Dendritic cell treated with granulocyte-macrophage colony-stimulating factor and Interleukin-4, amounts not matched to agents 40 ng/mL and 50 ng/mL, for 4 days (primary cell): Measurements from ENCODE around the gene ARID1A.

Experiments
- H3K27ac Mint-ChIP-seq: one replicate; pipeline ENCODE4 v1.8.0; 2022; ENCODE audit warnings: mild to moderate bottlenecking, mixed read lengths
- H3K27me3 Mint-ChIP-seq: one replicate; pipeline ENCODE4 v1.8.0; 2022; ENCODE audit warnings: mild to moderate bottlenecking, mixed read lengths
- H3K36me3 Mint-ChIP-seq: one replicate; pipeline ENCODE4 v1.8.0; 2022; ENCODE audit warnings: low read depth, mixed read lengths
- H3K4me1 Mint-ChIP-seq: one replicate; pipeline ENCODE4 v1.8.0; 2022; ENCODE audit warnings: low read depth, mixed read lengths
- H3K4me3 Mint-ChIP-seq: one replicate; pipeline ENCODE4 v1.8.0; 2022; ENCODE audit warnings: mild to moderate bottlenecking, moderate library complexity, mixed read lengths
- H3K9me3 Mint-ChIP-seq: one replicate; pipeline ENCODE4 v1.8.0; 2022; ENCODE audit warnings: mixed read lengths
- intact Hi-C: fragments of 100-400 bp; cut with micrococcal nuclease; formaldehyde crosslinking; loops from one replicate; pipeline ENCODE4 v1.15.0; 2022

Gene ARID1A

DNA sequence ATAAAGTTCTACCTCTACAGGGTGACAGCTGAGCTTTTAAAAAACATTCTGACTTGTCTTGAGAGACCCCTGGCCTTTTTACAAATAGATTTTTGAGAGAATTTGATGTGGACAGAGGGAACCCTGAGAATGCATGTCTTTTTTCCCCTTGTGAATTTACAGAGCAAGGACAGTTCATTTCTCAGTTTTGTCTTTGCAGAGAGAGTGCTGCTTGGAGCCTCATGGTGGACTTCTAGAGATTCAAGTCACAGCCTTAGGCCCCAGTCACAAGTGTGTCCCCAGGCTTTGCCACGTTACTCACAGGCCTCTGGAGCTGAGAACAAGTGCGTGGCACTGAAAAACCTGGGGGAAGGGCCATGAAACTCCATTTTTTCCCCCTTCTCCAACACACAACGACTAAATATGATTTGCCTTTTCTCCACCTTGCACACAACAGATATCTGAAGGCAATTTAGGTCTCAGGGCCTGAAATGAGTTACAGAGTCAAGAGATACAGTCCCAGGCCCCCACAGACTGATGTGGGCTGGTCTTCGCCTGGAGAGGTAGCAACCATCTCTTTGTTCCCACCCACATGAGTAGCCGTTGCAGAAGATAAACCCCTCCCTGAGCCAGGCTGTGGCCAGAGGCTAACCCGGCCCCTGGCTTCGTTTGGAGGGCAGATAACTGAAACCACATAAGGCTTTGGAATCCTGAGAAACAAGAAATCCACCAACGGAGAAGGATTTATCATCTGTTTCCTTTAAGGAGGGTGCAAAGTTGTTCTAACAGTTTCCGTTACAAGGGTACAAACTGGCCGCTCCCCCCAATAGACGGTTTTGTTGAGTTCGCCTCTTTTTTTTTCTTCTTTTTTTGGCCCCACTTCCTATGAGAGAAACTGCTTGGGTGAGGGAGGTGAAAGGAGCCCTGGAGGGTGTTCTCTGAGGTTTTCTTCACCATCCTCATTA lies 90.9 kb downstream of the ARID1A start:
- H3K27me3 Mint-ChIP-seq, result no peaks in the 10 kb centered on the region
- H3K4me1 Mint-ChIP-seq, result peaks cover 87% of the 10 kb centered on the region
- H3K27ac Mint-ChIP-seq, result peak overlapping the region; percentile 99
- no peaks in the 10 kb centered on the region for H3K9me3 Mint-ChIP-seq
- peaks cover 34% of the 10 kb centered on the region for H3K36me3 Mint-ChIP-seq
- intact Hi-C loops, result loop anchor here (10.0 kb wide), 1 partner anchor 62 kb away; no protein-coding TSS in a partner anchor
- H3K4me3 Mint-ChIP-seq, result peak overlapping the region; percentile 98

DNA sequence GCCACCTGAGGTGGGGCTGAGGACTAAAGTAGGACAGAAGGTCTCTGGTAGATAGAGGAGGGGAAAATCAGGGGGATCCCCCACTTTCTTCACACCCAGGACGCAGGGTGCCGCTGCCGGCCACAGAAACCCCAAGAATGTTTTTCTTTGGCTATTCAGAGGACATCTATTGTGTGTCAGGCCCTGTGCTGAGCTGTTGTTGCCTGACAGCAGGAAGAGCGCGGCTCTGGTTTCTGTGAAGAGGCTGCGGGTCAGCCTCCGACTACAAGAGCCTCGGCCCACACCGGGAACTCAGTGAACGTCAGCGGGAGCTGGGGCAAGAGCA lies 91.5 kb downstream of the ARID1A start:
- intact Hi-C loops, result loop anchor here (10.0 kb wide), 1 partner anchor 63 kb away; no protein-coding TSS in a partner anchor
- Mint-ChIP-seq H3K4me1 (peaks cover 83% of the 10 kb centered on the region), H3K27me3 (no peaks in the 10 kb centered on the region), H3K9me3 (no peaks in the 10 kb centered on the region), H3K36me3 (peaks cover 28% of the 10 kb centered on the region), H3K4me3 (peak overlapping the region; percentile 98), H3K27ac (peak overlapping the region; percentile 99)

DNA sequence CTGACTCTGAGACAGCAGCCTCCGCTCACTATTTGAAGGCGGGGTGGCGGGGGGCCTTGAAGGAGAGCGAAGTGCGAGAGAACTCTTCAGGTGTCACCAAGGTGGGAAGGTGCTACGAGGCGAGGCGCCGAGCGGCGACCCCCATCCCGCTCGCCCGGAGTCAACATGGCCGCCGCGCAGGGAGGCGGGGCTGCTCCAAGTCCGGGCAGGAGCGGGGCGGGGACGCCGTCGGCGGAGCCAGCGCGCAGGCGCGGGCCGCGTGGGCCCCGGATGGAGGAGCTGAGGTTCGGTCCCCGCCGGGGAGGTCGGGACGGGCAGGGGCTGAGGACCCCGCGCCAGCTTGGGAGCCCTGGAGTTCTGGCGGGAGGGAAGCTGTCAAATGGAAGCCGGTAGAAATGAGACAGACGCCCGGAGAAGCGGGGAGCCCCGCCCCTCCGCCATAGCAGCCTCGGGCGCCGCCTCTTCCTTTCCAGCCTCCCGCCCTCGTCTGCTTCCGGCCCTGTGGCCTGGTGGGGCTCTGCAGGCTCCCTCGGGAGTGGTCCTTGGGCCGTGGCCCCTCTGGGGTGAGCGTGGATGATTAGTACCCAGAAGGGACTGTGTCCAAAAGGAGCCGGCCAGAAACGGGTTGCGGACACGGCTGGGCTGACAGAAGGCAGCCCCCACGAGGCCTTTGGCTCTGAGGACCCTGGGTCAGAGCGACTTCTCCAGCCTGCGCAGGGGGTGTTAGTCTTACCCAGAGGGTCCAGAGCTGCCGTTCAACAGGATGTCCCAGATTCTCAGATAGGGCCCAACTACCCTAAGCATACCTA lies 92.1 kb downstream of the ARID1A start, which contains the start of gene PIGV:
PIGV (plus strand) TSS at position 245 of the 809 bp plus-strand sequence. CDS start 2,866 bp downstream, outside the sequence.
- Mint-ChIP-seq H3K9me3 (no peaks in the 10 kb centered on the region), H3K27me3 (no peaks in the 10 kb centered on the region), H3K4me3 (peak within 1 kb of the TSS; percentile 98), H3K27ac (peak within 1 kb of the TSS; percentile 99), H3K4me1 (peaks cover 83% of the 10 kb centered on the region), H3K36me3 (peaks cover 28% of the 10 kb centered on the region)
- intact Hi-C loops, result loop anchor here (1.0 to 10.0 kb wide), 3 partner anchors 63 to 287 kb away; no protein-coding TSS in a partner anchor

DNA sequence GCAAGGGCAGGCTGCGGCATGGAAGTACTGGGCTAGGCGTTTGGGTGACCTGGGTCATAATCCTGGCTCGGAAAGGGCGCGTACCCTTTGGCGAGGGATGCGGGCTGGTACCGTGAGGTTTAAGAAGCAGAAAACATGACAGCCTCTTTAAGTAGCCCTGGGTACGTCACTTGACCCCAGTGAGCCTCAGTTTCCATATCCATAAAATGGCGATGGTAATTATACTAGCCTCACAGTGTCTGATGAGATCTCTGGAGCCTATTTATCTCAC lies 92.6 kb downstream of the ARID1A start:
- intact Hi-C loops, result loop anchor here (1.0 to 10.0 kb wide), 3 partner anchors 64 to 288 kb away; no protein-coding TSS in a partner anchor
- Mint-ChIP-seq H3K27me3 (no peaks in the 10 kb centered on the region), H3K36me3 (peaks cover 30% of the 10 kb centered on the region), H3K27ac (peak overlapping the region; percentile 99), H3K9me3 (no peaks in the 10 kb centered on the region), H3K4me3 (peak overlapping the region; percentile 98), H3K4me1 (peaks cover 83% of the 10 kb centered on the region)

DNA sequence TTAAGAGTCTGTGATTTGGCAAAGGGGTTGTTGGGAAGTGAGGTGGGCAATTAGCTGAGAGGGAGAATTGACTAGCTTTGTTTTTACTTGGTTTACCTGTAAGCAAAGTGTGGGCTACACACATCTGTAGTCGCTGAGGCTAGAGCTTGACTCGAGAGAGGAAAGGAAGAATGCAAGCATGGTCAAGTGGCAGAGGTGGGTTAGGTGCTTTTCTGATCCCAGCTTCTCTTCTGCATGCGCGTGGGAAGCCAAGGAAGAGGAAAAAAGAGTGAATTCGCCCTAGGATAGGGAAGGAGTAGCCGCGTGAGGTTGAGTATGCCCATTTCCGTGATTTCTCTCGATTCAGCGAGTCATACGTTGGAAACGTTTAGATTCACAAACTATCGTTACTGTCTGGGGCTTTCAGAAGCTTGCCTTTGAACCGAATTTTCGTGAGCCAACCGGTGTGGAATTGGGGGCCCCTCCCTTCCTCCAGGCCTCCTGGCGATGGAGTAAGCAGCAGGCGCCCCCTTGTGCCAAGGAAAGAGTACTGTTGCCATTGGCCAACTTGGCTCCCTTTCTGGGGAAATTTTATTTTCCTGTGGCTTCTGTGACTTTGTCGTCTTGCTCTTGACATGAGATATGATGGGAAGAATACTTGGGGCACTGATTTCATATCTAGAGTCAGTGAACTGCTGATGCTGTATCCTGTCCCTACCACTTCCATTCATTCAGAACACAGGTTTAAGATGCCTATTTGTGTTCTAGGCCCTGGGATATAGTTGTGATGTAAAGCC lies 93.2 kb downstream of the ARID1A start:
- intact Hi-C loops, result loop anchor here (1.0 to 10.0 kb wide), 4 partner anchors 64 to 288 kb away; no protein-coding TSS in a partner anchor
- peaks cover 28% of the 10 kb centered on the region for H3K36me3 Mint-ChIP-seq
- H3K9me3 Mint-ChIP-seq, result no peaks in the 10 kb centered on the region
- peaks cover 77% of the 10 kb centered on the region for H3K4me1 Mint-ChIP-seq
- peak overlapping the region; percentile 99 for H3K27ac Mint-ChIP-seq
- no peaks in the 10 kb centered on the region for H3K27me3 Mint-ChIP-seq
- H3K4me3 Mint-ChIP-seq, result peak overlapping the region; percentile 98

DNA sequence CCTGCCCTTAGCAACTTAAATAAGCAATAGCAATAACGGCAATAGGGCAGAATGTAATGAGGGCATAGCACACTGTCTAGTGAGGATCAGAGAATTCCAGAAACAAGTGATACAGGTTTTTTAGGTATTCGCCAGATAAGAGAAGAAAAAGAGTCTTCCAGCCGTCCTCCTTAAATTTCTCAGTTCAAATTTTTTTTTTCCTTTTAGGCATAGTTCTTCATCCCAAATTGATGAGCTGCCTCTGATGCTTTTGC lies 93.7 kb downstream of the ARID1A start:
- Mint-ChIP-seq H3K27me3 (no peaks in the 10 kb centered on the region), H3K4me3 (no peak overlapping the region), H3K9me3 (no peaks in the 10 kb centered on the region), H3K36me3 (peaks cover 33% of the 10 kb centered on the region), H3K27ac (peak overlapping the region; percentile 99), H3K4me1 (peaks cover 72% of the 10 kb centered on the region)
- intact Hi-C loops, result loop anchor here (1.0 to 10.0 kb wide), 3 partner anchors 65 to 289 kb away; no protein-coding TSS in a partner anchor

DNA sequence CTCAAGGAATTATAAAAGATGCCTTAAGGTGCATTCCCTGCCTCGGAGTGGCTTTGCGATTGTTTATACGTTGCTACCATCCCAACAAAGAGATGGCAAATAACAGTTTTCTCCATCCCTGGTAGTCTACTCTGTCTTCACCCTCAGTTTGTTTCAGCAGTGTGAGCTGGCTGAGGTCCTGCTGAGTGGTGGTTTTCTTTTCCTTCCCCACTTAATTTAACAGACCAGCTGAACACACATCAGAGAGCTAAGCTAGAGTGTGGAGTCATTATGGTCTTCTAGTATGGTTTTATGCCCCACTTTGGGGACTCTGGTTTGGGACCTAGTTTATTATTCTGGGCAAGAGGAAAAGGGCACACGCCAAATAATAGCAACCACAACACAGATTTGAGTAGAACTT lies 94.1 kb downstream of the ARID1A start:
- Mint-ChIP-seq H3K9me3 (no peaks in the 10 kb centered on the region), H3K27me3 (no peaks in the 10 kb centered on the region), H3K27ac (no peak overlapping the region), H3K4me3 (no peak overlapping the region), H3K4me1 (peaks cover 68% of the 10 kb centered on the region), H3K36me3 (peaks cover 37% of the 10 kb centered on the region)
- intact Hi-C loops, result loop anchor here (1.0 to 10.0 kb wide), 3 partner anchors 65 to 289 kb away; no protein-coding TSS in a partner anchor

DNA sequence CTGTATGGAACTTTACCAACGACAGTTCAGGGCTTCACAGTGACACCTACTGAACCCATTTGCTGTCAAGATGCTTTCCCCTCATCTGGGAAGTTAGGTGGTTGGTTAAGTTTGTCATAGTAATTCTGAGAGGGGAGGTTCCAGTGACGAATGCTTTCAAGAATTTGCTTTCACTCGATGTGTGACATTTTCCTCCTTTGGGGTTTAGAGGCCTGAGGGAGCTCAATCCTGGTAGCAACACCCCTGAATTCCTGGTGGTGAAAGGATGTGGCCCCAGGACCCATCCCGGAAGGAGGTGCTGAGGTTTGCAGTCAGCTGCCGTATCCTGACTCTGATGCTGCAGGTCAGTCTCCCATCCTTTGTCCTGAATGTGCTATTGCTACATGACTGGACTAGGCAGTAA lies 94.7 kb downstream of the ARID1A start:
- intact Hi-C loops, result no loop called here
- Mint-ChIP-seq H3K27me3 (no peaks in the 10 kb centered on the region), H3K4me1 (peaks cover 62% of the 10 kb centered on the region), H3K36me3 (peaks cover 41% of the 10 kb centered on the region), H3K9me3 (no peaks in the 10 kb centered on the region), H3K4me3 (no peak overlapping the region), H3K27ac (no peak overlapping the region)

DNA sequence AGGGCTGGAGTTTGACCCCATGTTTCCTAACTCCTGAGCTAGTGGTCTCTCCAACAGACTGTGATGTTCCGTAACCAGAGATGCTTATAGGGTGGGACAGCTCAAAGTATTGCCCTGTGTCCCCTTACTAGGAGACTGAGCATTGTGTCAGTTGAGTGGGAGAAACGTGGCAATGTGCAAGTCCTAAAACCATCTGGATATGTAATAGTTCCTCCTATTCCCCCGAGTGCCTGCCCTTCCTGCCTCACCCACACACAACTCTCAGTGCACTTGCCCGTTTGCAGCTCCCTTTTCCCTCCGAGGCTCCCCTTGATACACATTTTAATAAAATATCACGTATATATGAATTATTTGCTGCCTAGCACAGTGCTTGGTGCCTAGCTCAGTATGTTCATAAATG lies 95.3 kb downstream of the ARID1A start:
- H3K27me3 Mint-ChIP-seq, result no peaks in the 10 kb centered on the region
- H3K9me3 Mint-ChIP-seq, result no peaks in the 10 kb centered on the region
- intact Hi-C loops, result no loop called here
- peaks cover 56% of the 10 kb centered on the region for H3K4me1 Mint-ChIP-seq
- peaks cover 45% of the 10 kb centered on the region for H3K36me3 Mint-ChIP-seq
- H3K27ac Mint-ChIP-seq, result no peak overlapping the region
- no peak overlapping the region for H3K4me3 Mint-ChIP-seq

DNA sequence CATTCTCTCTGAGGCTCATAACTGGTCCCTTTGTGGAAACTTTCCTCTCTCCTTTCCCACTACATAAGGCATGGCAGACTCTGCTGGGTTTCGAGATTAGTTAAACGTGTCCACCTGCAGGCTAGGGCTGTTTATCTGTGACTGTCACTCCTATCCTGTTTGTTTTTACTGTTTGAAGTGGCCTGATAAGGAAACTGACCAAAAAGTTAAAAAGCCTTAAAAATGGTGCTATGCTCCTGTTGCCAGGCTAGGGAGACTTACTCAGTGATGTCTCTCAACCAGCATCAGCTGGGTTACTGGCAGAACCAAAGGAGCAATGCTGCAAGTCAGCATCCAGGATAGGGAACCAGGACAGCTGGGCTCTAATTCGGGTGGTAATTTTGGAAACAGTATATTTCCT lies 95.8 kb downstream of the ARID1A start:
- H3K9me3 Mint-ChIP-seq, result no peaks in the 10 kb centered on the region
- peaks cover 50% of the 10 kb centered on the region for H3K36me3 Mint-ChIP-seq
- no peak overlapping the region for H3K4me3 Mint-ChIP-seq
- peaks cover 51% of the 10 kb centered on the region for H3K4me1 Mint-ChIP-seq
- intact Hi-C loops, result no loop called here
- H3K27ac Mint-ChIP-seq, result no peak overlapping the region
- no peaks in the 10 kb centered on the region for H3K27me3 Mint-ChIP-seq

DNA sequence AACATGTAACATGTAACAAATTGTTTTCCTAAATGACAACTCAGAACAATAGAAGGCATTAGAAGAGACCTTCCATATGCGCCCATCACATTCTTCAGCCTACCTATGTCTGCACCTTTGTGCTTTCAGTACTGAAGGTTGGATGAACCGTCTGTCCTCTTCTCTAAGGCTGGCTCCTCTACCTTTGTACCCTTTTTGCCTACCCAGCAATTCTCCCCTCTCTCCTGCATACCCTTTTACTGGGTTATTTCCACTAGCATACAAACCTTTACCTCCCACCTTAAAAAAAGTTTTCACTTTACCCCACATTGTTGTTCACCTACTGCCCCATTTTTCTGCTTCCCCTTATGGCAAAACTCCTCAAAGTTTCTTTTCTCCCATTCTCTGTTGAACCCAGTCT lies 97.1 kb downstream of the ARID1A start:
- H3K4me1 Mint-ChIP-seq, result peaks cover 41% of the 10 kb centered on the region
- no peak overlapping the region for H3K4me3 Mint-ChIP-seq
- H3K27me3 Mint-ChIP-seq, result no peaks in the 10 kb centered on the region

DNA sequence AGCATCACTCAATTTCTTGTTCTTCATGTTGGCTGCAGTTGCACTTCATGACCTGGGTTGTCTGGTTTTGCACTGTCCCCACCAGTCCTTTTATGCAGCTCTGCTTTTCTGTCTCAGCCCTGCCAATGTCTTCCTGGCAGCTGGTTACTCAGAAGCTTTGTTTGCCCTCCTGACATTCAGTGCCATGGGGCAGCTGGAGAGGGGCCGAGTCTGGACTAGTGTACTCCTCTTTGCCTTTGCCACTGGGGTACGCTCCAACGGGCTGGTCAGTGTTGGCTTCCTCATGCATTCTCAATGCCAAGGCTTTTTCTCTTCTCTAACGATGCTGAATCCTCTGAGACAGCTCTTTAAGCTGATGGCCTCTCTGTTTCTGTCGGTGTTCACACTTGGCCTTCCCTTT lies 98.6 kb downstream of the ARID1A start:
- H3K4me1 Mint-ChIP-seq, result peaks cover 33% of the 10 kb centered on the region
- H3K4me3 Mint-ChIP-seq, result no peak overlapping the region
- no peaks in the 10 kb centered on the region for H3K27me3 Mint-ChIP-seq
- no peaks in the 10 kb centered on the region for H3K9me3 Mint-ChIP-seq
- H3K36me3 Mint-ChIP-seq, result peaks cover 42% of the 10 kb centered on the region
- H3K27ac Mint-ChIP-seq, result no peak overlapping the region
- intact Hi-C loops, result no loop called here

More for the DNA sequence above, 97.1 kb downstream of the ARID1A start:
- no peak overlapping the region for H3K27ac Mint-ChIP-seq
- intact Hi-C loops, result no loop called here
- peaks cover 46% of the 10 kb centered on the region for H3K36me3 Mint-ChIP-seq
- no peaks in the 10 kb centered on the region for H3K9me3 Mint-ChIP-seq

DNA sequence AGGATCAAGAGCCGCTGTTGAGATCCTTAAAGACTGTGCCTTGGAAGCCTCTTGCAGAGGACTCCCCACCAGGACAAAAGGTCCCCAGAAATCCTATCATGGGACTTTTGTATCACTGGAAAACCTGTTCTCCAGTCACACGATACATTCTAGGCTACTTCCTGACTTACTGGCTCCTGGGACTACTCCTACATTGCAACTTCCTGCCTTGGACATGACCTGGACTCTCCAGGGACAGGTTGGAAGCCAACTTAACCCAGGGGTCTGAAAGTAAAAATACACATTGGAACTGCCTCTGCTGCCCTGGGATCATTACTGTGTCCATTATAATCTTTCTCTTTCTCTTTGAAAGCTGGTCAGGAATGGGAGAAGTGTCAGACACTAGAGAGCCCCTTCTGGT lies 101.8 kb downstream of the ARID1A start:
- Mint-ChIP-seq H3K4me3 (no peak overlapping the region), H3K9me3 (no peaks in the 10 kb centered on the region), H3K27ac (no peak overlapping the region), H3K27me3 (no peaks in the 10 kb centered on the region), H3K36me3 (peaks cover 38% of the 10 kb centered on the region), H3K4me1 (peaks cover 17% of the 10 kb centered on the region)
- intact Hi-C loops, result no loop called here
